HUES64 (cell line): ENCODE data around the gene CCDC71.
A peak's percentile ranks its signal among the peaks of the same experiment; 100 is the strongest.

Experiments used
- H3K27ac ChIP-seq: 2 replicates; pipeline ENCODE4 v1.7.0; 2013; ENCODE audit warnings: low read depth, low read length, inconsistent platforms
- H3K27me3 ChIP-seq: 2 replicates; pipeline ENCODE4 v1.6.1; 2013; ENCODE audit warnings: mild to moderate bottlenecking, low read length; ENCODE audit not compliant: insufficient read depth
- H3K36me3 ChIP-seq: 2 replicates; pipeline ENCODE4 v1.6.1; 2013; ENCODE audit warnings: mild to moderate bottlenecking, low read length; ENCODE audit not compliant: insufficient read depth
- H3K4me1 ChIP-seq: 2 replicates; pipeline ENCODE4 v1.6.1; 2013; ENCODE audit warnings: mild to moderate bottlenecking, low read length, moderate library complexity; ENCODE audit not compliant: insufficient read depth
- H3K4me3 ChIP-seq: 2 replicates; pipeline ENCODE4 v1.5.1; 2013; ENCODE audit warnings: mild to moderate bottlenecking, low read length, moderate library complexity
- H3K9ac ChIP-seq: 2 replicates; pipeline ENCODE4 v1.6.1; 2013; ENCODE audit warnings: mild to moderate bottlenecking, low read depth, low read length
- H3K9me3 ChIP-seq: 2 replicates; pipeline ENCODE4 v1.6.1; 2013; ENCODE audit warnings: low read depth, low read length; ENCODE audit not compliant: insufficient read depth
- WGBS: fragments of 150-250, 120-280 bp; methylation state at CpG from one replicate; pipeline ENCODE4 v1.1.7; 2013; ENCODE audit warnings: missing lambda C conversion rate; 5-methylcytosine and 5-hydroxymethylcytosine counted together

CCDC71 gene

DNA sequence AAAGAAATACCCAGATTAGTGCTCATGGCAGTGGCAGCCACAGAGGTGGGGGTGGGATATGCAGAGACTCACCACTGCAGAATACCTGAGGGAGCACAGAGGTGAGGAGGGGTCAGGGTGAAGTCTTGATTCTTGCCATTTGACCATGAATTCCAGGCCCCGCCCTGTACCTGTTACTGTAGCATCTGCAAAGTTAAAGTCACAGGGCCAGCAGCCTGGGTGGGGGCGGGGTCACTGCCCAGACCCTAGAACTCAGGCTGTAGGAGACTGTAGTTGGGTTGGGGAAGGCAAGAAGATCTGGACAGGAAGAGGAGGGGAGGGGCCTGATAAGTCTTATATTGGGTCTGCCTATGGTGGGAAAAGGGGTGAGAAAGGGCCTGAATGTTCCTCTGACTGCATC is 14.5 kb downstream of the CCDC71 start:
- WGBS, result 87% methylated on average over 2 of the region's 2 CpGs
- no peaks in the 10 kb centered on the region for H3K36me3 ChIP-seq
- no peaks in the 10 kb centered on the region for H3K4me1 ChIP-seq
- H3K27ac ChIP-seq, result no peak overlapping the region
- no peak overlapping the region for H3K4me3 ChIP-seq
- no peak overlapping the region for H3K9ac ChIP-seq
- no peaks in the 10 kb centered on the region for H3K9me3 ChIP-seq
- peaks cover 5% of the 10 kb centered on the region; the same call in 1 of the 2 replicates for H3K27me3 ChIP-seq

DNA sequence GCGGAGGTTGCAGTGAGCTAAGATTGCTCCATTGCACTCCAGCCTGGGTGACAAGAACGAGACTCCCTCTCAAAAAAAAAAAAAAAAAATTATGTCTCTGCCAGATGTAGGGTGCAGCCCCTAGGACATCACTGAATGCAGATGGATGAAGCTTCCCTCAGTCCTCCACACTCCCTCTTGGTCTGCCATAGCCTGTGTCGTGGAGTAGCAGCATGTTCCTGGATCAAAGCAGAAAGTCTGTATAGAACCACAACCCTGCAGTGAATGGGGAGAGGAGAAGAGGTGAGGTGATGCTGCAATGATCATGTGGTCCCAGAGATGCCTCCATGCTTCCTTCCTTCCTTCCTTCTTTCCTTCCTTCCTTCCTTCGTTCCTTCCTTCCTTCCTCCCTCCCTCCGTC is 18.0 kb downstream of the CCDC71 start:
- H3K9me3 ChIP-seq, result no peaks in the 10 kb centered on the region
- H3K36me3 ChIP-seq, result no peaks in the 10 kb centered on the region
- H3K27me3 ChIP-seq, result peaks cover 5% of the 10 kb centered on the region; the same call in 1 of the 2 replicates
- H3K9ac ChIP-seq, result no peak overlapping the region
- 90% methylated on average over 5 of the region's 5 CpGs for WGBS
- no peak overlapping the region for H3K27ac ChIP-seq
- H3K4me1 ChIP-seq, result no peaks in the 10 kb centered on the region
- H3K4me3 ChIP-seq, result no peak overlapping the region

DNA sequence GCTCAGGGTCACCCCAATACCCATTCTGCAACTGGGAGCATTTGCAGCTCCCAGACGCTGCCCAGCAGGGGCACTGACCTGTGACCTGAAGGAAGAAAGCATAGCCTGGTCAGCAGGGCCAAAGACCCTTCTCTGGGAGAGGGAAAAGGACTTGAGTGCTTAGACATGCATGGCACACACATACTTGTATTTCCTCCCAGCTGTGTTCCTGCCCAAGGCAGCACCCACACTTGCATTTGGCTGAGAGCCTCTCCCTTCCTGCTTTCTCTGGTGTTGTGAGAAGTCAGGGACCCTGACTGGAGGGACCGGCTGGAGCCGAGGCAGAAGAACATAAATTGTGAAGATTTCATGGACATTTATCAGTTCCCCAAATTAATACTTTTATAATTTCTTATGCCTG is 26.1 kb downstream of the CCDC71 start:
- no peak overlapping the region for H3K9ac ChIP-seq
- WGBS, result 54% methylated on average over 1 of the region's 3 CpGs
- no peak overlapping the region for H3K27ac ChIP-seq

DNA sequence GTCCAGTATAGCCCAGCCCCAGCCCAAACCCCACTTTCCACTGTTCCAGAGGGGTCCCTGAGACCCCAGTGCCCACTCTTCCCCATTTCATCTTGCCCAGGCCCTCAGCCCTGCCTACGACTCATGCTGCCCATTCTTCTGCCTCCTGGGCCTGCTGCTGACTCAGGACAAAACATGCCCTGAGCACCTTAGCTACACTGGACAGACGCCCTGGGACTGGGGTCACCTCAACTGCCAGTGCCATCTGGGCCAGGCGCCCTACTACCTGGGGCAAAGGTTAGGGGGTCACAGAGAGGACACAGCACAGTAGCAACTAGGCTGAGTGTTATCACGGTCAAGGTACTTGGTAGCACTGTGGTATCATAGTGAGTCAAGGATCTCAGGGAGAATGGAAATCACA is 30.6 kb downstream of the CCDC71 start:
- no peak overlapping the region for H3K9ac ChIP-seq
- H3K4me3 ChIP-seq, result no peak overlapping the region
- no peaks in the 10 kb centered on the region for H3K9me3 ChIP-seq
- H3K27me3 ChIP-seq, result no peaks in the 10 kb centered on the region
- peaks cover 9% of the 10 kb centered on the region; the same call in 1 of the 2 replicates for H3K4me1 ChIP-seq
- WGBS, result 86% methylated on average over 4 of the region's 4 CpGs
- H3K36me3 ChIP-seq, result no peaks in the 10 kb centered on the region
- H3K27ac ChIP-seq, result no peak overlapping the region

More for the DNA sequence above, 26.1 kb downstream of the CCDC71 start:
- Histone ChIP-seq H3K4me1 (no peaks in the 10 kb centered on the region), H3K27me3 (no peaks in the 10 kb centered on the region), H3K9me3 (peaks cover 9% of the 10 kb centered on the region; the same call in 1 of the 2 replicates), H3K4me3 (no peak overlapping the region), H3K36me3 (no peaks in the 10 kb centered on the region)

DNA sequence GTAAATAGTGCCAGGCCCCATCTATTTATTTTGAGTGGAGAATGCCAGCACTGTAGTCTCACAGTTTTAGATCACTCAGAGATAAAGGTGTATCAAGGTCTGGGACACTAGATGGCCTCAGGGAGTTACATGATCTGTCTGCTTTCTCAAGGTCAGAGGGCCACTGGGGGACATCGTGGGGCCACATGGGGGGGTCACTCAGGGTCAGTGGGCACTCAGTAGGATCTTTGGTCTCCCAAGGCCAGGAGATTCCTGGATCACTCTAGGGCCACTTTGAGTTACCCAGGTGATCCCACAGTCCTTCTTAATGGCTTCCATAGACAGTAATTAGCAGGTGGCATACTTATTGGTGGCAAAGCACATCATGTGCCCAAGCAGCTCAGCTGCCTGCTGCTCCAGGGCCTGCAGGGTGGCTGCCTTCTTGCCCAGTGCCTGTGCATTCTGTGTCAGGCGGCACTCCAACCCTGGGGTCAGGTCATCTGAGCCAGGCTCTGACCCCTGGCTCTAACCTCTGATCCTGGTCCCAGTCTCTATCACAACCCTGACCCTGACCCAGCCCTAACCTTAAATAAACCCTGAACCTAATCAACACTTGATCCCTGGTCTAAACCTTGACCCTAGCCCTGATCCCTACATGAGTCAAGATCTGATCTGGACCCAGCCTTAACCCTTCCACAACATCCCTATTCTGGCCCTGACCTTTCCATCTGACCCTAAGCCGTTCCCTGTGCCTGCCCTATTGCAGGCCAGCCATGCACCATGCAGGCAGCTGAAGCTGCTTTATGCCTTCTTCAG is 31.5 kb downstream of the CCDC71 start:
- no peaks in the 10 kb centered on the region for H3K9me3 ChIP-seq
- no peak overlapping the region for H3K27ac ChIP-seq
- peaks cover 9% of the 10 kb centered on the region; the same call in 1 of the 2 replicates for H3K4me1 ChIP-seq
- WGBS, result 82% methylated on average over 3 of the region's 3 CpGs
- 0 out of 2 replicates have a peak overlapping the region, but pooled peaks have one; percentile 89 for H3K4me3 ChIP-seq
- H3K36me3 ChIP-seq, result no peaks in the 10 kb centered on the region
- no peak overlapping the region for H3K9ac ChIP-seq
- no peaks in the 10 kb centered on the region for H3K27me3 ChIP-seq

DNA sequence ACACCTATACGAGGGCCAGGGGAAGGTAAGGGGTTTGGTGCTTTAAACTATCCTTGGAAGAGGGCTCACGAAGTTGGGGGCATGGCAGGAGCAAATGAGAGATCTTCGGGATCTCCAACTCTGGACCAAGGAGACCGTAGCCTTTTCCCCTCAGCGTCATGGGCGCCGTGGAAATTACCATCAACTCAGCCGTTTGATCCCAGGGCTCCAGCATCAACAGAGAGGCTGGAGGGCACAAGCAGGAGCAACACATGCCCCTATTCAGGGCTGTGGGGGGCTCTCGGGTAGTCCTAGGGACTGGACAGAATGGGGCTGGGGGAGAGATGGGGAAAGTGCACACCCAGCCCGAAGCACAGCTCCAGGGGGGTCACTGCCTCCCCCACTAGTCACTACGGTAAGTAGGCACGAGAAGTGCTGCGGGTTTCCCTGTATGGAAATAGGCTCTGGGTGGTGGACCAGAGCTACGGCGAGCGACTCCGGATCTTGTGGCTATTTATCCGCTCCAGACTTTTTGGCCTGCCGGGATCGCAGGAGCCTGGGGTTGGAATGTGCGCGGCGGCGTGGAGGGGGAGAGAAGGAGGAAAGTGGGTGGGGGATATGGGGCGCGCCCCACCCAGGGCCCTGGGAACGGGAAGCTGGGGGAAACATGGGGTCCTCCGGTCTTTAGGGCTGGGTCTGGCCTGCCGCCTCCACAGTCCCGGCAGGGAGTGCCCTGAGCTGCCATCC is 32.7 kb downstream of the CCDC71 start:
- Histone ChIP-seq H3K4me3 (peak overlapping the region; percentile 89), H3K4me1 (peaks cover 9% of the 10 kb centered on the region; the same call in 1 of the 2 replicates), H3K9ac (peak overlapping the region; percentile 63), H3K27me3 (no peaks in the 10 kb centered on the region), H3K9me3 (no peaks in the 10 kb centered on the region), H3K27ac (peak overlapping the region; percentile 58; the same call in 1 of the 2 replicates), H3K36me3 (no peaks in the 10 kb centered on the region)
- whole genome bisulfite sequencing, result under 1% methylated on average over 30 of the region's 30 CpGs

DNA sequence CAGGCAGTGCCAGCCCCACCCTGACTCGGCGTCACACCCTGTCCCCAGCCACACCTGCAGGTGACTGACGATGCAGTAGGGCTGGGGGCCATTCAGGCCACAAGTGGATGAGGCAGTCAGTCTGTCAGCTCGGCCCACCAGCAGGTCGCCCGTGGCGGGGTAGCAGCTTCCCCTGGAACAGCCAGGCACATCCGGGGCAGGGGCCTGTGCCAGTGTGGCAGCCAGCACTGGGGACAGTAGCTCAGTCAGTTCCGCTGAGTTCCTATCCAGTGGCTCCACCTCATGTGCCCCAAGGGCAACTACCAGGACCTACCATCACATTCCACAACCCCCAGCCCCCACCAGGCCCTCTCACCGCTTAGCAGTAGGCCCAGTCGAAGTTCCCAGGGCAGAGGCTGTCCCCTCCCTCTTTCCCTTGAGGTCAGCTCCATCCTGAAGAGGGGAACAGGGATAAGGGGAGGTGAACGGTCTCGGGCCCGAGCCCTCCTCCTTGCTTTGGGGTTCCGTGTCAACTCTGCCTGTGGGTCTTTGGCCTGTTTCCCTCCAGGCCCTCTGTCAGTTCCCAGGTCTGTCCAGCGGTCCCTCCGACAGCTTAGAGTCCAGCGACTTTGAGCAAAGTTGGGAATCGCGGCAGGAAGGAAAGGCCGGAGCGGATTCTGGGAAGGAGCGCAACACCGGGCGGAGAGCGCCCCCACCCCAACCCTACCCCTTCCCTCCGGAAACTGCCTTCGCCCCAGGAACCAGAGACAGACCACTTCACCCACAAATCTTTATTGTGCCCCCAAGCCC is 33.5 kb downstream of the CCDC71 start, which contains the start of gene LAMB2:
LAMB2 (minus strand) TSS at position 614 of the 789 bp plus-strand sequence; CDS start at position 431, 183 bp downstream.
- peak within 1 kb of the TSS; percentile 63 for H3K9ac ChIP-seq
- no peaks in the 10 kb centered on the region for H3K36me3 ChIP-seq
- WGBS, result 4% methylated on average over 28 of the region's 28 CpGs
- H3K4me3 ChIP-seq, result peak within 1 kb of the TSS; percentile 89
- H3K4me1 ChIP-seq, result peaks cover 9% of the 10 kb centered on the region; the same call in 1 of the 2 replicates
- peak within 1 kb of the TSS; percentile 78; the same call in 1 of the 2 replicates for H3K27ac ChIP-seq
- H3K27me3 ChIP-seq, result no peaks in the 10 kb centered on the region
- no peaks in the 10 kb centered on the region for H3K9me3 ChIP-seq

DNA sequence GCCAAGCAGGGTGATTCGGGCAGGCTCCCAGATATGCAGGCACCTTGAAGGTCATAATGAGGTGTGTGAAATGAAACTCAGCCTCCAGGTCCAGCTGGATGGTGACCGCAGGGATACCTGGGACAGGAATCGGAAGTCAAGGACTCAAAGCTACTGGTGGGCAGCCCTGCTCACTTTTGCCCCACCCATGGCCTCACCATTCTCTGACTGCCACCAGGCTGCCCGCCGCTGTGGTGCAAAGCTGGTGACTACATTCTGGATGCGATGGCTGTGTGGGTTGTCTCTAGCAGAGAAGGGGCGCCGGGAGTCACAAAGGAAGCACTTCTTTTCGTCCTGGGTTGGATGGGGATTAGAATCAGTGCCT is 34.1 kb downstream of the CCDC71 start:
- Histone ChIP-seq H3K27ac (peak overlapping the region; percentile 78; the same call in 1 of the 2 replicates), H3K4me3 (peak overlapping the region; percentile 89)

DNA sequence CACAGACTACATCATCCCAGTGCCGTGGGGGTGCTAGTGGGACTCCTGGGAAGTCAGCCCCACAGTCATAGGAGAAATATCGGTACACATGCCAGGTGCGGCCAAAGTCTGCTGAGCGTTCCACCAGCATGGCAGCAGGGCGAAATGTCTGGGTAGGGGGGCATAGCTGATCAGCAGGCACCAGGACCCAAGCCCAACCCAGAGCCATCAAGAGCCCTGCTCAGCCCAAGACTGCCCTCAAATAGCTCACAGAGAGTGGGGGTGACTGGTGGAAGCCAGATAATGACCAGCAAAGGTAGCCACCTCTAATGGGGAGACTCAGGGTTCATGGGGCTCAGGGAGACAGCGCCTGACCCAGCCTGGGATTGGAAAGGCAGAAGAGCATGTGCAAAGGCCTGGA is 34.6 kb downstream of the CCDC71 start:
- no peaks in the 10 kb centered on the region for H3K9me3 ChIP-seq
- 0 out of 2 replicates have a peak overlapping the region, but pooled peaks have one; percentile 63 for H3K9ac ChIP-seq

More for the DNA sequence above, 34.1 kb downstream of the CCDC71 start:
- 59% methylated on average over 9 of the region's 9 CpGs for WGBS
- H3K9ac ChIP-seq, result peak overlapping the region; percentile 63
- no peaks in the 10 kb centered on the region for H3K27me3 ChIP-seq
- H3K4me1 ChIP-seq, result peaks cover 9% of the 10 kb centered on the region; the same call in 1 of the 2 replicates
- no peaks in the 10 kb centered on the region for H3K9me3 ChIP-seq
- no peaks in the 10 kb centered on the region for H3K36me3 ChIP-seq

DNA sequence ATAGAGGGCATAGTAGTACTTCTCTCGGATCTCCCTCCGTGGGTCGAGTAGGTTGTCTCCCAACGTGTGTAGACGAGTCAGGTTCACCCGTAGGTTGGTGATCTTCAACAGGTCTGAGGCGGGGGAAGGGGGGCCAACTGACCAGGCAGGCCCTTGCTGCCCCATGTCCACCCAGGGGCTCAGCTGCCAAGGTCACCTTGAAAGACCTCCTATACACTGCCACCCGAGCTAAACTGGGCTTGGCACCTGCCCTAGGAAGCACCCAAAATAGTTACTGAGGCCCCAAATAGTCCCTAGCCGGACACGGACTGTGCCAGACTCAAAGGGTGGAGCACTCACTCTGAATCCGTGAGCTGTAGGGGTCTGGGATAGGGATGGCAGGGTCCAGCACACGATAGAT is 35.1 kb downstream of the CCDC71 start:
- Histone ChIP-seq H3K36me3 (no peaks in the 10 kb centered on the region), H3K27me3 (no peaks in the 10 kb centered on the region), H3K27ac (no peak overlapping the region), H3K4me1 (peaks cover 9% of the 10 kb centered on the region; the same call in 1 of the 2 replicates), H3K9ac (no peak overlapping the region), H3K9me3 (no peaks in the 10 kb centered on the region), H3K4me3 (no peak overlapping the region)
- WGBS, result 93% methylated on average over 12 of the region's 12 CpGs

More for the DNA sequence above, 34.6 kb downstream of the CCDC71 start:
- Histone ChIP-seq H3K4me3 (peak overlapping the region; percentile 89), H3K27me3 (no peaks in the 10 kb centered on the region), H3K27ac (no peak overlapping the region), H3K36me3 (no peaks in the 10 kb centered on the region), H3K4me1 (peaks cover 9% of the 10 kb centered on the region; the same call in 1 of the 2 replicates)
- WGBS, result 95% methylated on average over 6 of the region's 6 CpGs
